Activated T-helper 2 cell treated with anti-CD3 and anti-CD28 coated beads, Interferon-gamma antibody, Interleukin-2, Interleukin-4, amounts not matched to agents 10 μg/mL and 5 μg/mL and 100 μg/mL, durations not matched to agents 14 hours and 24 hours and 36 hours (primary cell): ENCODE data around the gene COPS6. TPM values are rescaled to one million over a fixed set of nuclear protein-coding genes. Genes with fewer than 3 reads are reported as not detected.

Experiments used
- DNase-seq: peaks from one replicate; pipeline ENCODE4 v3.0.0; 2021; ENCODE audit warnings: low spot score
- H3K27ac Mint-ChIP-seq: one replicate; pipeline ENCODE4 v1.8.0; 2021; ENCODE audit warnings: mixed read lengths
- H3K27me3 Mint-ChIP-seq: one replicate; pipeline ENCODE4 v1.8.0; 2021; ENCODE audit warnings: low read depth, mixed read lengths
- H3K36me3 Mint-ChIP-seq: one replicate; pipeline ENCODE4 v1.8.0; 2021; ENCODE audit warnings: low read depth, mixed read lengths
- H3K4me1 Mint-ChIP-seq: one replicate; pipeline ENCODE4 v1.8.0; 2021; ENCODE audit warnings: low read depth, mixed read lengths
- H3K4me3 Mint-ChIP-seq: one replicate; pipeline ENCODE4 v1.8.0; 2021; ENCODE audit warnings: low read depth, mild to moderate bottlenecking, moderate library complexity, mixed read lengths
- H3K9me3 Mint-ChIP-seq: one replicate; pipeline ENCODE4 v1.8.0; 2021; ENCODE audit warnings: mixed read lengths
- intact Hi-C: fragments of 100-400 bp; cut with micrococcal nuclease; formaldehyde crosslinking; loops from one replicate; pipeline ENCODE4 v1.15.1; 2023
- total RNA-seq: library from RNA; stranded (reverse); gene quantifications from 2 replicates; pipeline ENCODE4 v1.2.3, GENCODE V29; 2022

Gene COPS6
- total RNA-seq, result 116 and 119 TPM in 2 replicates

DNA sequence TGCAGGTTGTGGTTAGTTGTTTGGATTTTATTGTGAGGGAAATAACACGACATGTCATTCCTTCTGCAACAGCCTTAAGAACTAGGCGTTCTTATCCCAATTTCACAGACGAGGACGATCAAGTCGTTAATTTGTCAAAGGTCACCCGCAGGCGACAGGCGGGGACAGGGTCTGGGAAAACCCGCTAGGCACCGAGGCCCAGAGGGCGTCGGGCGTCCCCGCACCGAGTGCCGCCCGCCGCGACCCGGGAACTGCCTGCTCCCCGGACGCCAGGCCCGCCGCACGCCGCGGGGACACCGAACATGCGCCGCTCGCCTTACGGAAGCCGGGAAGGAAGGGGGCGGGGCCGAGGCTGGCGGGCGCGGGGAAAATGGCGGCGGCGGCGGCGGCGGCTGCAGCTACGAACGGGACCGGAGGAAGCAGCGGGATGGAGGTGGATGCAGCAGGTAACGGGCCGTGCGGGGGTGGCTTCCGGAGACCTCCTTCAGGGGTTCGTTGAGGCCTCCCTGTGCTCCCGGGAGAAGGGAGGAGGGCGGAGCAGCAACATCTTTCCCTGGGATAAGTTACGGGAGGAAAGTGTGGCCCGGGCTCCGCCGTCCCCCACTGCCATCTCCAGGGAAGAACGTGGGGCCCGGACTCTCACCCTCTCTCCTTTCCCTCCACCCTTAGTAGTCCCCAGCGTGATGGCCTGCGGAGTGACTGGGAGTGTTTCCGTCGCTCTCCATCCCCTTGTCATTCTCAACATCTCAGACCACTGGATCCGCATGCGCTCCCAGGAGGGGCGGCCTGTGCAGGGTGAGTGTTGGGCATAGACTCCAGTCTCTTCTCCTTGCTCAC lies at the start of gene COPS6:
COPS6 (plus strand) TSS at position 349 of the 837 bp plus-strand sequence; CDS start at position 371, 22 bp downstream.
- Mint-ChIP-seq H3K9me3 (no peaks in the 10 kb centered on the region), H3K27me3 (peaks cover 2% of the 10 kb centered on the region), H3K27ac (peak within 1 kb of the TSS; percentile 89), H3K4me3 (peak within 1 kb of the TSS; percentile 87), H3K36me3 (peaks cover 43% of the 10 kb centered on the region), H3K4me1 (peaks cover 18% of the 10 kb centered on the region)
- DNase-seq, result peak; percentile 84
- intact Hi-C loops, result loop anchor here (1.0 to 10.0 kb wide), 4 partner anchors 11 to 464 kb away; partner anchors contain the start of genes LAMTOR4 and MBLAC1

DNA sequence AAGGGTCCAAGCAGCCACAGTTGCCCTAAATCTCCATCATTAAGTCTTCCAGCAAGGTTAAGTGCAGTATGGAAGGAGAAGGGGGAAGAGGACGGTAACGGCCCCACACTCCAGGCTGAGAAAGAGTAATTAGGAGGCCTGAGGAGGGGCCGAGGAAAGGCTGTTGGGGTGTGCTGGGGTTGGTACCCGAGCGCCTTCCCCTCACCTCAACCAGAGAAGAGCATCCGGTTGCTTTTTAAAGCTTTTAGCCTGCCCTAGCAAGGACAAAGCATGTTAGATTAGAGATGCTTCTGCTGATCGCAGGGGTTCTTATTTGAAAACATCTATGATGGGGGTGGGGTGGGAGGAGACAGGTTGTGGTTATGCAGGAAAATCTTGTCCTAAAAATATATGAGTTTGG lies 48.2 kb upstream of the COPS6 start:
- H3K27me3 Mint-ChIP-seq, result no peaks in the 10 kb centered on the region
- H3K36me3 Mint-ChIP-seq, result peaks cover 25% of the 10 kb centered on the region
- H3K4me3 Mint-ChIP-seq, result no peak overlapping the region
- no peak for DNase-seq
- H3K27ac Mint-ChIP-seq, result no peak overlapping the region
- H3K9me3 Mint-ChIP-seq, result no peaks in the 10 kb centered on the region
- intact Hi-C loops, result no loop called here
- peaks cover 15% of the 10 kb centered on the region for H3K4me1 Mint-ChIP-seq

DNA sequence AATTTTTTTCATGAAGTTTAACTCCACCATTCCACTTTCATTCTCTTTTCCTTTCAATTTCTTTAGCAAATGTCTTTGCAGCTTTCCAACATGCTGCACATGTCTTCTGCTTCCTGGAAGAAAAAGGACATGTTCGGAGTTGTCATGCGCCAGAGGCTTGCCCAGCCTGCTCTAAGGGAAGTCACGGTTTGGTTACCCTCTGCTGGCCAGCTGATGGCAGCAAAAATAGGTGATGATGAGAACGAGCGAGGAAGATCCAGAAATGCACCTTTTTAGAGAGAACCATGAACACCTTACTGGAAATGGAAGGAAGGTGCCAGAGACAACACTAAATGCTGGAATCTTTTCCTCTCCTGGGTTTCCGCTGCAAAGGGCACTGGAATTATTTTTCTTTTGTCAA lies 44.1 kb upstream of the COPS6 start:
- H3K27me3 Mint-ChIP-seq, result no peaks in the 10 kb centered on the region
- H3K27ac Mint-ChIP-seq, result no peak overlapping the region

DNA sequence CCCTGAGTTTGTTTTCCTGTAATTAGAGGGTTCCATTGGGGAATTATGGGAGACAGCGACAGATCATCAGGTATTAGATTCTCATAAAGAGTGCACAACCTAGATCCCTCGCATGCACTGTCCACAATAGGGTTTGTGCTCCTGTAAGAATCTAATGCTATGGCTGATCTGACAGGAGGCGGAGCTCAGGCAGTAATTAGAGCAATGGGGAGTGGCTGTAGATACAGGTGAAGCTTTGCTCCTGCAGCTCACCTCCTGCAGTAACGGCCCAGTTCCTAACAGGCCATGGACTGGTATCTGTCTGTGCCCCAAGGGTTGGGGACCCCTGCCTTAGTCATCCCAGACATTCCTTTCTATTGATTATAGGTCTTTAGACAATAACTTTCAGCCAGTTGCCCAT lies 40.1 kb upstream of the COPS6 start:
- Mint-ChIP-seq H3K9me3 (no peaks in the 10 kb centered on the region), H3K27ac (peak overlapping the region; percentile 74), H3K27me3 (no peaks in the 10 kb centered on the region), H3K36me3 (no peaks in the 10 kb centered on the region), H3K4me1 (peaks cover 9% of the 10 kb centered on the region), H3K4me3 (peak overlapping the region; percentile 62)
- intact Hi-C loops, result loop anchor here (1.0 to 2.0 kb wide), 2 partner anchors 32 kb away; partner anchors contain the start of gene ZNF3
- no peak for DNase-seq

More for the DNA sequence above, 44.1 kb upstream of the COPS6 start:
- no peak overlapping the region for H3K4me3 Mint-ChIP-seq
- peaks cover under 1% of the 10 kb centered on the region for H3K36me3 Mint-ChIP-seq
- intact Hi-C loops, result no loop called here
- H3K4me1 Mint-ChIP-seq, result peaks cover 15% of the 10 kb centered on the region
- DNase-seq, result no peak
- no peaks in the 10 kb centered on the region for H3K9me3 Mint-ChIP-seq

DNA sequence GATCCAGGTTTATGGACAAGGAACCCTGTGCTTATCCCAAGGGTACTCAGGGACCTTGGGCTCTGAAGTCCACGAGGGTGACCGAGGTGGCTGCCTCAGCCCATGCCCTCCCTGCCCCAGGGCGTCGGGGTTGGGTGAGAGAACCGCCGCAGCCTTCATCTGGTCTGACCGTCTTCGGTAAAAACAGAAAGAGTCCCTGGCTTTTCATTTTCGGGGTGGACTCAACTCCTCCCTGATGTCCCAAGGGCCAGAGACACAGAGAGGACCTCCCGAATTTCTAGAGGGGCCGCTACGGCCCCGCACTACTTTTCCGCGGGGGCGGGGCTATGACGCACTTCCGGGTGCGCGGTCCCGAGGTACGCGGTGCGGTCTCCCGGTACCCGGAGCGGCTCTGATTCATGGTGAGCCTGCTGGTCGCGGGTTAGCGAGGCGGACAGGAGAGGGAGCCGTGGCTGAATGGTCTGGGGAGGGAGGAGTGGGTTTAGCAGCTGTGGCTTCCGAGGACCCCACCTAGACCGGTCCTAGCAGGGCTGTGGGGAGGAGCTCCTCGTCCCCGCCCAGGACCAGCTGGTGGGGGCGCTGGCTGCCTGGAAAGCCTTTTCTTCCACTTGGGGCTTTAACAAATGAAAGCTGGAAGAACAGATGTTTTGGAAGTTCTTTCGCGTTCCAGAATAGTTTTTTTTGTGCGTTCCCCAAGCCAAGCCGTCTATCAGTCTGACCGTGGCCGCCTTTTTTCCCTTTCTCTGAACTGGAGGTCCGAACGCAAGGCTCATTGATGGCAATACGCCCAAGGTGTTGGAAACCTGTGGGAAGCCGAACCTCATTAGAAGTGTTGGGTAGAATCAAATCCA lies 39.1 kb upstream of the COPS6 start, which contains the start of gene ZSCAN21:
ZSCAN21 (plus strand) TSS at position 334 of the 851 bp plus-strand sequence. CDS start 7,233 bp downstream, outside the sequence.
- Mint-ChIP-seq H3K4me3 (peak within 1 kb of the TSS; percentile 84), H3K36me3 (no peaks in the 10 kb centered on the region), H3K27ac (peak within 1 kb of the TSS; percentile 89), H3K9me3 (no peaks in the 10 kb centered on the region), H3K27me3 (no peaks in the 10 kb centered on the region), H3K4me1 (peaks cover 8% of the 10 kb centered on the region)
- intact Hi-C loops, result loop anchor here (1.0 to 5.0 kb wide), 3 partner anchors 31 to 72 kb away; partner anchors contain the start of genes AZGP1 and ZNF3
- DNase-seq, result peak; percentile 74

DNA sequence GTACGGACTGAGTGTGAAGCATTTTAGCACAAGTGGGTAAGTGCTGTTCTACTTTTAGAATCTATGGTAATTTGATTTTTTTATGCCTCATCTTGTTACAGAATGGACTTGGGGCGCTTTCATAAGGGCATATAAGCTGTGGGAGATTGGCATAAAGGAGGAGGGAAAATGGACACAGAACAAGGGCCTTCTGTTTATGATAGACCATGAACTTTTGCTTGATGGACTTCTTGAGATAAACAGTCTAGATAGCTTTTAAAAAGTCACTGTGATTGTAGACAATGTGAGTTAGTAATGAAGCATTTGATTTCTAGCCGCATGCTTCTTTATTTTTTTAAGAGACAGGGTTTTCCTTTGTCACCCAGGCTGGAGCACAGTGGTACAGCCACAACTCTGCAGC lies 37.2 kb upstream of the COPS6 start:
- H3K4me3 Mint-ChIP-seq, result peak overlapping the region; percentile 14
- H3K9me3 Mint-ChIP-seq, result no peaks in the 10 kb centered on the region
- peaks cover 7% of the 10 kb centered on the region for H3K4me1 Mint-ChIP-seq
- peak overlapping the region; percentile 43 for H3K27ac Mint-ChIP-seq
- intact Hi-C loops, result loop anchor here (5.0 kb wide), 1 partner anchor 74 kb away; the partner anchor contains the start of gene AZGP1
- no peaks in the 10 kb centered on the region for H3K27me3 Mint-ChIP-seq
- DNase-seq, result no peak
- H3K36me3 Mint-ChIP-seq, result no peaks in the 10 kb centered on the region

DNA sequence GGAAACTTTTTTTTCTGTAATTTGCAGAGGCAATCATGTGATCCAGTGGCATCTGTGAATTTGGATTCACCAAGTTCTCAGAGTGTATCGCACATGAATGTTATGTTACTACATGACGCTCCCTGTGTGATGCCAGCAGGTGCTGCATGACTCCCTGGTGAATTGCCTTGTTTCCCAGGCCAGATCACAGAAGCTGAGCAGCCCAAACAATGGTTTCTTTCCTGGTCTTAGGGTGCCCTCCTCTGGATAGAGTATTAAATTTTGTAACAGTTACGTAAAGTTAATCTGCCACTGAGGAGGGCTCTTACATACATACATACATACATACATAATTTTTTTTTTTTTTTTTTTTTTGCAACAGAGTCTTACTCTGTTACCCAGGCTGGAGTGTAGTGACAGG lies 35.6 kb upstream of the COPS6 start:
- no peak overlapping the region for H3K27ac Mint-ChIP-seq
- H3K9me3 Mint-ChIP-seq, result no peaks in the 10 kb centered on the region
- DNase-seq, result no peak
- H3K4me1 Mint-ChIP-seq, result peaks cover 7% of the 10 kb centered on the region
- peaks cover 14% of the 10 kb centered on the region for H3K36me3 Mint-ChIP-seq
- H3K4me3 Mint-ChIP-seq, result no peak overlapping the region
- H3K27me3 Mint-ChIP-seq, result no peaks in the 10 kb centered on the region
- intact Hi-C loops, result loop anchor here (1.0 to 5.0 kb wide), 2 partner anchors 59 to 76 kb away; partner anchors contain the start of gene AZGP1

DNA sequence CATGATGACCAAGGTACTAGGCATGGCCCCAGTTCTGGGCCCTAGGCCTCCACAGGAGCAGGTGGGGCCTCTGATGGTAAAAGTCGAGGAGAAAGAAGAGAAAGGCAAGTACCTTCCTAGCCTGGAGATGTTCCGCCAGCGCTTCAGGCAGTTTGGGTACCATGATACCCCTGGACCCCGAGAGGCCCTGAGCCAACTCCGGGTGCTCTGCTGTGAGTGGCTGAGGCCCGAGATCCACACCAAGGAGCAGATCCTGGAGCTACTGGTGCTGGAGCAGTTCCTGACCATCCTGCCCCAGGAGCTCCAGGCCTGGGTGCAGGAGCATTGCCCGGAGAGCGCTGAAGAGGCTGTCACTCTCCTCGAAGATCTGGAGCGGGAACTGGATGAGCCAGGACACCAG lies 31.8 kb upstream of the COPS6 start:
- Mint-ChIP-seq H3K4me1 (no peaks in the 10 kb centered on the region), H3K27ac (no peak overlapping the region), H3K4me3 (no peak overlapping the region), H3K27me3 (no peaks in the 10 kb centered on the region), H3K9me3 (no peaks in the 10 kb centered on the region), H3K36me3 (peaks cover 37% of the 10 kb centered on the region)
- no peak for DNase-seq
- intact Hi-C loops, result no loop called here

DNA sequence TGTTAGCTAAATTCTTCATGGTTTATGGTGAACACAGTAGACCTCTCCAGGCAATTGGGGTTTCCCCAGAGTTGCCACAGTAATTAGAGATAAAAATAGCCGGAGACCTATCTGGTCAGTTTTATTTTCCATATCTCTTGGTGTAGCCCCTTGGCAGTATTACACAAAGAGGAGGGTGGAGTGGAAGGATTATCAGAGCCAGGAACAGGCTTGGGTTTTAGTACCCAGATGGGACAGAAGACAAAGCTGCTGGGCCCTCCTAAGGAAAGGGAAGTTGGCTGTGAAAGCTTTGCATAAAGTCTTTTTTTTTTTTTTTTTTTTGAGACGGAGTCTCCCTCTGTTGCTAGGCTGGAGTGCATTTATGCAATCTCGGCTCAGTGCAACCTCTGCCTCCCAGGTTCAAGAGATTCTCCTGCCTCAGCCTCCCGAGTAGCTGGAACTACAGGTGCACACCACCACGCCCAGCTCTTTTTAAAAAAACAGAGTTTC lies 29.5 kb upstream of the COPS6 start:
- intact Hi-C loops, result no loop called here
- no peak overlapping the region for H3K4me3 Mint-ChIP-seq
- H3K36me3 Mint-ChIP-seq, result peaks cover 47% of the 10 kb centered on the region
- no peaks in the 10 kb centered on the region for H3K27me3 Mint-ChIP-seq
- DNase-seq, result no peak
- no peaks in the 10 kb centered on the region for H3K9me3 Mint-ChIP-seq
- H3K4me1 Mint-ChIP-seq, result no peaks in the 10 kb centered on the region
- H3K27ac Mint-ChIP-seq, result no peak overlapping the region

DNA sequence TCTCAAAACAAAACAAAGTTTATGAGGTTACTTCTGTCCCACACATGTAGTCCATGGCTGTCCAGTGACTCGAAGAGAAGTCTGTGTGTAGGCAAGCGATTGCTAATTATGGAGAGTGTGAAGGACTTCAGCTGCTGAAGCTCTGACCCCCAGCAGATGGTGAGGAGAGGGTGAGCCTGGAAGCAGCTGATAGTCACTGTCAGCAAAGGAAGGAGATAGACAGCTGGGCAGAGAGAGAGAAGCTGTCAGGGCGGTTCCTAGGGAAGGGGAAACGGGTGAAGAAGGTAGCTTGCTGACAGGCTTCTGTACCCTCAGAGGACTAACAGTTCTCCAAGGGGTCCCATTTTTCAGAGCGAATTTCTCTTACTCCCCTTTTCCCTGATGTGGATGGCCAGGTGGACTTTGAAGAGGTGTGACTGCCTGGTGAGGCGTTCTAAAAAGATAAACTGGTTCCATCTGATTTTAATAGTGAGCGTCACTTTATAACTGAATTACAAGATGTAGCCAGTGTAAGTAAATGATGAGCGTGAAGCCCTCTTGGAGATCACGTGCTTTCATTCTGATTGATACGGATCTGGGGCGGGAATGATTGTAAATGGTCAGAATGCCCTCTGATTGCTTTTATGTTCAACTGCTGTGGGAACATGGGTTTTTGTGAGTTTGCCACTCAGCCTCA lies 27.1 kb upstream of the COPS6 start:
- Mint-ChIP-seq H3K36me3 (peaks cover 58% of the 10 kb centered on the region), H3K9me3 (no peaks in the 10 kb centered on the region), H3K4me1 (no peaks in the 10 kb centered on the region), H3K4me3 (no peak overlapping the region), H3K27ac (no peak overlapping the region), H3K27me3 (no peaks in the 10 kb centered on the region)
- intact Hi-C loops, result no loop called here
- DNase-seq, result no peak

DNA sequence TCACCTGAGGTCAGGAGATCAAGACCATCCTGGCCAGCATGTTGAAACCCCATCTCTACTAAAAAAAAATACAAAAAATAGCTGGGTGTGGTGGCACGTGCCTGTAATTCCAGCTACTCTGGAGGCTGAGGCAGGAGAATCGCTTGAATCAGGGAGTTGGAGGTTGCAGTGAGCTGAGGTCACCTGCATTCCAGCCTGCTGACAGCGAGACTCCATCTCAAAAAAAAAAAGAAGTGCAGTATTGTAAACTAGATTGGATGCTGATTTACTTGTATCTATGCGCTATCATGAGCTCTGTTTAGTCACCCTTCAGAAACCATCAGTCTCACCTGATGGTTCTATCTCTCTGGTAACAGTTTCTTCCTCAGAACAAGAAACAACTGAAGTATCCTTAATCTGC lies 25.4 kb upstream of the COPS6 start:
- intact Hi-C loops, result no loop called here
- H3K27ac Mint-ChIP-seq, result no peak overlapping the region
- no peak for DNase-seq
- H3K27me3 Mint-ChIP-seq, result no peaks in the 10 kb centered on the region
- no peaks in the 10 kb centered on the region for H3K4me1 Mint-ChIP-seq
- H3K4me3 Mint-ChIP-seq, result no peak overlapping the region
- peaks cover 4% of the 10 kb centered on the region for H3K9me3 Mint-ChIP-seq
- H3K36me3 Mint-ChIP-seq, result peaks cover 56% of the 10 kb centered on the region

DNA sequence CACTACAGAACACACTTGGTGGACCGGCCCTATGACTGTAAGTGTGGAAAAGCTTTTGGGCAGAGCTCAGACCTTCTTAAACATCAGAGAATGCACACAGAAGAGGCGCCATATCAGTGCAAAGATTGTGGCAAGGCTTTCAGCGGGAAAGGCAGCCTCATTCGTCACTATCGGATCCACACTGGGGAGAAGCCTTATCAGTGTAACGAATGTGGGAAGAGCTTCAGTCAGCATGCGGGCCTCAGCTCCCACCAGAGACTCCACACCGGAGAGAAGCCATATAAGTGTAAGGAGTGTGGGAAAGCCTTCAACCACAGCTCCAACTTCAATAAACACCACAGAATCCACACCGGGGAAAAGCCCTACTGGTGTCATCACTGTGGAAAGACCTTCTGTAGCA lies 24.6 kb upstream of the COPS6 start:
- no peak overlapping the region for H3K4me3 Mint-ChIP-seq

More for the DNA sequence above, 24.6 kb upstream of the COPS6 start:
- intact Hi-C loops, result no loop called here
- Mint-ChIP-seq H3K27ac (no peak overlapping the region), H3K9me3 (peaks cover 4% of the 10 kb centered on the region), H3K36me3 (peaks cover 56% of the 10 kb centered on the region), H3K4me1 (no peaks in the 10 kb centered on the region), H3K27me3 (no peaks in the 10 kb centered on the region)
- no peak for DNase-seq
